ENCODE data around the gene PDE4D.

Gene PDE4D

GRCh38 chr5:58979090-58979489 is 914.4 kb downstream of the PDE4D start:
- H3K27ac ChIP-seq, result no peak overlapping the region
- TF ChIP-seq, protein P1, sequence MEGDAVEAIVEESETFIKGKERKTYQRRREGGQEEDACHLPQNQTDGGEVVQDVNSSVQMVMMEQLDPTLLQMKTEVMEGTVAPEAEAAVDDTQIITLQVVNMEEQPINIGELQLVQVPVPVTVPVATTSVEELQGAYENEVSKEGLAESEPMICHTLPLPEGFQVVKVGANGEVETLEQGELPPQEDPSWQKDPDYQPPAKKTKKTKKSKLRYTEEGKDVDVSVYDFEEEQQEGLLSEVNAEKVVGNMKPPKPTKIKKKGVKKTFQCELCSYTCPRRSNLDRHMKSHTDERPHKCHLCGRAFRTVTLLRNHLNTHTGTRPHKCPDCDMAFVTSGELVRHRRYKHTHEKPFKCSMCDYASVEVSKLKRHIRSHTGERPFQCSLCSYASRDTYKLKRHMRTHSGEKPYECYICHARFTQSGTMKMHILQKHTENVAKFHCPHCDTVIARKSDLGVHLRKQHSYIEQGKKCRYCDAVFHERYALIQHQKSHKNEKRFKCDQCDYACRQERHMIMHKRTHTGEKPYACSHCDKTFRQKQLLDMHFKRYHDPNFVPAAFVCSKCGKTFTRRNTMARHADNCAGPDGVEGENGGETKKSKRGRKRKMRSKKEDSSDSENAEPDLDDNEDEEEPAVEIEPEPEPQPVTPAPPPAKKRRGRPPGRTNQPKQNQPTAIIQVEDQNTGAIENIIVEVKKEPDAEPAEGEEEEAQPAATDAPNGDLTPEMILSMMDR (IDR thresholded peaks at IDR 0.05), result no peak
- no peak for TF ChIP-seq ZFX (IDR thresholded peaks at IDR 0.05; ENCODE audit: borderline replicate concordance)

DNA sequence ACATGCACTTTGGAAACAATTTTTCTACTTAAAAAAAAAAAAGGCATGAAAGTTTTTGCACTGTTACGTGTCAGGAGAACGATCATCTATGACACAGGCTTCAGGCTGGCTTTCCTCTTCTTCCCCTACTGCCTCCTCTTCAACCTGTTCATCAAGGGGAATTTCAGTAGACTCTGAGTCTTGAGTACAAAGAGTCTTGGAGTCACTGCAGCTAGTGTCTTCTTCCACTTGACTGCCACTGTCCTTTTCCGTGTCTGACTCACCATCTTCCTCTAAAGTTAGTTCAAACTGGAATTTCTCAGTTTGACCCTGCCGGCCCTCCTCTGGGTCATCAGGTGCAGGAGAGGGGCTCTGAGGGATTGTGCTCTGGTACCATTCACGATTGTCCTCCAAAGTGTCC is 918.9 kb downstream of the PDE4D start:
- TF ChIP-seq, protein P1 (IDR thresholded peaks at IDR 0.05), result no peak
- no peak for TF ChIP-seq ZFX (IDR thresholded peaks at IDR 0.05; ENCODE audit: borderline replicate concordance)
- no peak overlapping the region for H3K27ac ChIP-seq

- TF ChIP-seq ZFX (IDR thresholded peaks at IDR 0.05; ENCODE audit: borderline replicate concordance), result no peak
- TF ChIP-seq, protein P1 (IDR thresholded peaks at IDR 0.05), result no peak
- no peak overlapping the region for H3K27ac ChIP-seq
These were observed 919.4 kb downstream of the PDE4D start for GRCh38 chr5:58974083-58974482.

GRCh38 chr5:58972301-58972700 is 921.2 kb downstream of the PDE4D start:
- no peak overlapping the region for H3K27ac ChIP-seq
- no peak for TF ChIP-seq ZFX (IDR thresholded peaks at IDR 0.05; ENCODE audit: borderline replicate concordance)
- TF ChIP-seq, protein P1 (IDR thresholded peaks at IDR 0.05), result no peak

DNA sequence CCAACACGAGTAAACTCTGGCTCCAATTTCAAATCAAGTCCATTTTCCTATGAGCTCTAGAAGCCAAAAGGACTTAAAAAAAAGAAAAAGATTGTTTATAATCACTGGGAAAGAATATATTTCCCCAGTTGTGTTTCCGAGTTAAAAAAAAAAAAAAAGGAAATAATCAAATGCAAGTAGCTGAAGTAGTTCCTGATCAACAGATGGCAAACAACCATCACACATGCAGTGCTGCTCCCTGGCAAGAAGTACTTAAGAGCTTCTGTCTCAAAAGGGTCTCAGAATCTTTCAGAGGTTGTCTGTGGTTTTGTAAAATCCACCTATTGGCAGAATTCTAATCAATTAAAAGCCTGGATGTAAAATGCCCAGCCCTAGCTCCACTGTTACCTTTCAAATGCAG is 922.8 kb downstream of the PDE4D start:
- no peak overlapping the region for H3K27ac ChIP-seq
- no peak for TF ChIP-seq ZFX (IDR thresholded peaks at IDR 0.05; ENCODE audit: borderline replicate concordance)
- TF ChIP-seq, protein P1 (IDR thresholded peaks at IDR 0.05), result no peak

DNA sequence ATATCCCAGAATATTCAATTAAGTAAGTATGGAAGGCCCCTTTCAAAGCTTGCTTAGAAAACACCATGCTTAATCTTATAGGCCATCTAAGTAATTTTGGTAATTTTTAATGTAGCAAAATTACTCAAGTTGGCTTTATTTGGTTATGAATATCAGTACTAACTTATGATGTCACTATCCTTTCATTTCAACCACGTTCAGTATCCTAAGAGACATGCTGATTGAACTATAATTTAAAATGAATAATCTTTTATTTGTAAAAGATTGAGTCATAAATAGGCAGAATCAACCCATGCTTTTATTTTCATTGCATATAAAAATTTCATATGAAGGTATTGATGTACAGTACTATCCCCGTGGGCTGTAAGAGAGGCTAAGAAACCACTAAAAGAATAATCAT is 923.7 kb downstream of the PDE4D start:
- TF ChIP-seq, protein P1 (IDR thresholded peaks at IDR 0.05), result no peak
- TF ChIP-seq ZFX (IDR thresholded peaks at IDR 0.05; ENCODE audit: borderline replicate concordance), result no peak

DNA sequence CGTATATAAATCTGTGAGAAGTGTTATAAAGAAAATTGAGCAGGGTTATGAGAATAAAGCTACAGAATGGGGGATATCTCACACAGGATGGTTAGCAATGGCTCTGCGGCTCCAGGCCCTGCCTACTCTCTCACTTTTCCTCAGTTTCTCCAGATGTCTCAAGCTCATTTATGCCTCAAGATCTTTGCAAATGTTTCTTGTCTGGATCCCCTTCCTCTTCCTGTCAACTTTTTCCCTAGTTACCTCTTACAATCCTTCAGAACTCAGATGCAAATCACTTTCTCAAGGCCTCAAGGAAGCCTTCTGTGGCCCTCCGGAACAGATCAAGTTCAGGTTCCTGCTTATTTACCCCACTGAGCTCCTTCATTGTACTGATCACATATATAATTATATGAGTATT is 924.3 kb downstream of the PDE4D start:
- TF ChIP-seq ZFX (IDR thresholded peaks at IDR 0.05; ENCODE audit: borderline replicate concordance), result no peak
- TF ChIP-seq, protein P1 (IDR thresholded peaks at IDR 0.05), result no peak

More for the DNA sequence above, 923.7 kb downstream of the PDE4D start:
- H3K27ac ChIP-seq, result no peak overlapping the region

More for the DNA sequence above, 924.3 kb downstream of the PDE4D start:
- no peak overlapping the region for H3K27ac ChIP-seq

All from 22Rv1 (cell line).